Esophagus muscularis mucosa (tissue), 4 donors: Measurements from ENCODE around the gene STK39.

Experiments
- EP300 ChIP-seq: sonication (generic); formaldehyde crosslinking; IDR thresholded peaks from one replicate; pipeline ENCODE4 v1.6.1; 2017; ENCODE audit warnings: antibody characterized with exemption
- POLR2A ChIP-seq: fragments of 450-650 bp; IDR thresholded peaks from one replicate; pipeline ENCODE4 v1.6.1; 2017; ENCODE audit warnings: antibody characterized with exemption, moderate library complexity, mild to moderate bottlenecking, low read depth
- TF ChIP-seq, protein P1 (sequence below), 3 experiments: fragments of 200-600 bp in 2 of 3; fragments of 450-650 bp in 1 of 3; sonication (generic) in 2 of 3; IDR thresholded peaks; one replicate each; pipeline ENCODE4 v1.5.1; 2017 to 2019; ENCODE audit warnings: antibody characterized with exemption in 3 of 3, mild to moderate bottlenecking in 2 of 3, moderate library complexity in 1 of 3

- TF ChIP-seq, protein P1, sequence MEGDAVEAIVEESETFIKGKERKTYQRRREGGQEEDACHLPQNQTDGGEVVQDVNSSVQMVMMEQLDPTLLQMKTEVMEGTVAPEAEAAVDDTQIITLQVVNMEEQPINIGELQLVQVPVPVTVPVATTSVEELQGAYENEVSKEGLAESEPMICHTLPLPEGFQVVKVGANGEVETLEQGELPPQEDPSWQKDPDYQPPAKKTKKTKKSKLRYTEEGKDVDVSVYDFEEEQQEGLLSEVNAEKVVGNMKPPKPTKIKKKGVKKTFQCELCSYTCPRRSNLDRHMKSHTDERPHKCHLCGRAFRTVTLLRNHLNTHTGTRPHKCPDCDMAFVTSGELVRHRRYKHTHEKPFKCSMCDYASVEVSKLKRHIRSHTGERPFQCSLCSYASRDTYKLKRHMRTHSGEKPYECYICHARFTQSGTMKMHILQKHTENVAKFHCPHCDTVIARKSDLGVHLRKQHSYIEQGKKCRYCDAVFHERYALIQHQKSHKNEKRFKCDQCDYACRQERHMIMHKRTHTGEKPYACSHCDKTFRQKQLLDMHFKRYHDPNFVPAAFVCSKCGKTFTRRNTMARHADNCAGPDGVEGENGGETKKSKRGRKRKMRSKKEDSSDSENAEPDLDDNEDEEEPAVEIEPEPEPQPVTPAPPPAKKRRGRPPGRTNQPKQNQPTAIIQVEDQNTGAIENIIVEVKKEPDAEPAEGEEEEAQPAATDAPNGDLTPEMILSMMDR (IDR thresholded peaks at IDR 0.05) = no peak
- TF ChIP-seq POLR2A (no peak), EP300 (no peak)
These were observed 127.1 kb downstream of the STK39 start for GRCh38 chr2:168120310-168120709.
